ENCODE measurements around the gene ATXN7L2. TPM values are rescaled to one million over a fixed set of nuclear protein-coding genes. Genes with fewer than 3 reads are reported as not detected.
"Not testable (repeated sequence)": the region's sequence is repeated elsewhere in the genome, so short reads cannot be mapped to it uniquely, and the experiment has no call there.

ATXN7L2 gene
- total RNA-seq, 1 donor from 2014 or later: 18.0 TPM

GRCh38 chr1:109466452-109467300 is 17.0 kb upstream of the ATXN7L2 start, which contains the start of gene SYPL2:
TSS of gene SYPL2 (plus strand) at chr1:109466546. CDS start at chr1:109466844, 298 bp downstream.
- intact Hi-C loops (cut with micrococcal nuclease): loop anchor here (5.0 kb wide), 1 partner anchor 39 kb away; the partner anchor contains the start of gene PSMA5
- H3K36me3 Mint-ChIP-seq (ENCODE audit: low read depth): no peaks in the 10 kb centered on the region
- H3K4me1 Mint-ChIP-seq (ENCODE audit: low read depth): no peaks in the 10 kb centered on the region
- H3K4me3 Mint-ChIP-seq: peak within 1 kb of the TSS; percentile 72
- no peak for DNase-seq (ENCODE audit: low spot score)
- H3K27me3 Mint-ChIP-seq (ENCODE audit: insufficient read depth): peaks cover 84% of the 10 kb centered on the region
- H3K9me3 Mint-ChIP-seq: no peaks in the 10 kb centered on the region
- H3K27ac Mint-ChIP-seq: no peak within 1 kb of the TSS

GRCh38 chr1:109467301-109467777 is 16.4 kb upstream of the ATXN7L2 start:
- Mint-ChIP-seq H3K4me1 (ENCODE audit: low read depth) (no peaks in the 10 kb centered on the region), H3K27me3 (ENCODE audit: insufficient read depth) (peaks cover 78% of the 10 kb centered on the region)

GRCh38 chr1:109468061-109468460 is 15.6 kb upstream of the ATXN7L2 start:
- H3K36me3 Mint-ChIP-seq (ENCODE audit: low read depth): no peaks in the 10 kb centered on the region
- intact Hi-C loops (cut with micrococcal nuclease): loop anchor here (5.0 kb wide), 1 partner anchor 41 kb away; the partner anchor contains the start of gene PSMA5

More at GRCh38 chr1:109467301-109467777, 16.4 kb upstream of the ATXN7L2 start:
- Mint-ChIP-seq H3K4me3 (peak overlapping the region; percentile 19), H3K36me3 (ENCODE audit: low read depth) (no peaks in the 10 kb centered on the region), H3K9me3 (no peaks in the 10 kb centered on the region), H3K27ac (no peak overlapping the region)
- no peak for DNase-seq (ENCODE audit: low spot score)
- intact Hi-C loops (cut with micrococcal nuclease): loop anchor here (5.0 kb wide), 1 partner anchor 40 kb away; the partner anchor contains the start of gene PSMA5

DNA sequence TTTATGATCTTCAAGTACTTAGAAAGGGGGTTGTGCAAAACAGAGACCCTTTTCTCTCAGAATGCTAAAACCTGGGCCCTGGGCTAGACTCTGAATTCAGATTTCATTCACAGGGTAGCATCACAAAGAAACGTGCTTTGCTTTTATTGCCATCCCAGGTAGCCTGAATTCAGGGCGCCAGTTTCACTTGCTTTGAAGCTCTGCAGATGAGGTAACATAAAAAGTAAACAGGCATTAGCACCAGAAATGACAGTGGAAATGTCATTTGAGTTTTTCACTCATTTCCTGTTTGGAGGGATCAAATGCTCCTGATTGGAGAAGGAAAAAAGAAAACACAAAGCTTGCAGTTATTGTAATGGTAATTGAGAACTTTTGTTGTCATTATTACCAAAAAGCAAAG is 14.8 kb upstream of the ATXN7L2 start:
- peaks cover 71% of the 10 kb centered on the region for H3K27me3 Mint-ChIP-seq (ENCODE audit: insufficient read depth)
- H3K36me3 Mint-ChIP-seq (ENCODE audit: low read depth): no peaks in the 10 kb centered on the region
- H3K4me3 Mint-ChIP-seq: no peak overlapping the region
- H3K27ac Mint-ChIP-seq: no peak overlapping the region
- H3K9me3 Mint-ChIP-seq: no peaks in the 10 kb centered on the region
- H3K4me1 Mint-ChIP-seq (ENCODE audit: low read depth): no peaks in the 10 kb centered on the region
- no peak for DNase-seq (ENCODE audit: low spot score)
- intact Hi-C loops (cut with micrococcal nuclease): loop anchor here (5.0 kb wide), 1 partner anchor 42 kb away; the partner anchor contains the start of gene PSMA5

More at GRCh38 chr1:109468061-109468460, 15.6 kb upstream of the ATXN7L2 start:
- Mint-ChIP-seq H3K27ac (no peak overlapping the region), H3K4me3 (no peak overlapping the region), H3K9me3 (no peaks in the 10 kb centered on the region), H3K4me1 (ENCODE audit: low read depth) (no peaks in the 10 kb centered on the region), H3K27me3 (ENCODE audit: insufficient read depth) (peaks cover 76% of the 10 kb centered on the region)
- no peak for DNase-seq (ENCODE audit: low spot score)

DNA sequence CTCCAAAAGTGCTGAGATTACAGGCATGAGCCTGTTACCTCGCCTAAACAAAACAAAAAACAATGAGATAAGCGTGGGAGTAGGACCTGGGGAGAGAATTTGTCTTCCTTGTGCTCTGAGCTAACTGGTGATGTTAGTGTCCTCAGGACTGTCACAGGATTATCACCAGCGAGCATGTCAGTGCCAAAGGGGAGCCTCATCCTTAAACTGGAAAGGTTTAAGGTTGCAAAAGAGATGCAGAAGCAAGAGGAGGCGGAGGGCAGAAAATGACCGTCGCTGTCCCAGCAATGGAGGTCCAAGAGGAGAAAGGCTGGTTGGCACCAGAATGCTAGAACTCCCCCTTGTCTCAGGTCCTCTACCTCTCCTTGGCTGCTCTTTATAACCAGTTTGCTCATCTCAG is 13.5 kb upstream of the ATXN7L2 start:
- Mint-ChIP-seq H3K4me3 (no peak overlapping the region), H3K4me1 (ENCODE audit: low read depth) (no peaks in the 10 kb centered on the region), H3K9me3 (no peaks in the 10 kb centered on the region), H3K36me3 (ENCODE audit: low read depth) (no peaks in the 10 kb centered on the region), H3K27ac (no peak overlapping the region), H3K27me3 (ENCODE audit: insufficient read depth) (peaks cover 58% of the 10 kb centered on the region)
- intact Hi-C loops (cut with micrococcal nuclease): no loop called here
- no peak for DNase-seq (ENCODE audit: low spot score)

GRCh38 chr1:109472779-109473178 is 10.9 kb upstream of the ATXN7L2 start:
- Mint-ChIP-seq H3K27me3 (ENCODE audit: insufficient read depth) (peaks cover 46% of the 10 kb centered on the region), H3K4me3 (no peak overlapping the region), H3K4me1 (ENCODE audit: low read depth) (no peaks in the 10 kb centered on the region), H3K9me3 (no peaks in the 10 kb centered on the region), H3K27ac (no peak overlapping the region), H3K36me3 (ENCODE audit: low read depth) (no peaks in the 10 kb centered on the region)
- intact Hi-C loops (cut with micrococcal nuclease): no loop called here
- DNase-seq (ENCODE audit: low spot score): no peak

- DNase-seq (ENCODE audit: low spot score); H3K4me1 Mint-ChIP-seq (ENCODE audit: low read depth); H3K36me3 Mint-ChIP-seq (ENCODE audit: low read depth); intact Hi-C loops (cut with micrococcal nuclease); H3K27ac Mint-ChIP-seq; H3K4me3 Mint-ChIP-seq; H3K9me3 Mint-ChIP-seq: not testable (repeated sequence)
- peaks cover 40% of the 10 kb centered on the region for H3K27me3 Mint-ChIP-seq (ENCODE audit: insufficient read depth)
These were observed 10.2 kb upstream of the ATXN7L2 start for GRCh38 chr1:109473284-109474057.

DNA sequence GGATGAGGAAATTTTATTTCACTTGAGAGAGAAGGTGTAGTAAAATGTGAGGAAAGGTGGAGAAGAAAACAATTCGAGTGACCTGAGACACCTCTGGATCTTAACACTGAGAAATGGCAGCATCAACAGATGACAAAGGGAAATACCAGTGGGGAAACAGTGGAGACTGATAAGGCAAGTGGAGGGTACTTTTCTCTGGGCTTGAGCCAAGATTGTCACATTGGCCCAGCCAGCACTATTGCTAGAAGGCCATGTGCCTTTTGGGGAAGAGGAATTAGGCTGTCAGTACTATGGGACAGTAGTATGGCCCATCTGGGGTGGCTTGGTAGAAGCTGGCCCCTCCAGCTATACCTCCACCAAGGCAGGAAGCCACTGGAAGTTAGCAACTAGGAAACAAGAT is 9.0 kb upstream of the ATXN7L2 start:
- no peak for DNase-seq (ENCODE audit: low spot score)
- H3K36me3 Mint-ChIP-seq (ENCODE audit: low read depth): no peaks in the 10 kb centered on the region
- no peaks in the 10 kb centered on the region for H3K9me3 Mint-ChIP-seq
- intact Hi-C loops (cut with micrococcal nuclease): no loop called here
- peaks cover 32% of the 10 kb centered on the region for H3K27me3 Mint-ChIP-seq (ENCODE audit: insufficient read depth)
- H3K4me3 Mint-ChIP-seq: no peak overlapping the region
- no peak overlapping the region for H3K27ac Mint-ChIP-seq
- peaks cover 6% of the 10 kb centered on the region for H3K4me1 Mint-ChIP-seq (ENCODE audit: low read depth)

DNA sequence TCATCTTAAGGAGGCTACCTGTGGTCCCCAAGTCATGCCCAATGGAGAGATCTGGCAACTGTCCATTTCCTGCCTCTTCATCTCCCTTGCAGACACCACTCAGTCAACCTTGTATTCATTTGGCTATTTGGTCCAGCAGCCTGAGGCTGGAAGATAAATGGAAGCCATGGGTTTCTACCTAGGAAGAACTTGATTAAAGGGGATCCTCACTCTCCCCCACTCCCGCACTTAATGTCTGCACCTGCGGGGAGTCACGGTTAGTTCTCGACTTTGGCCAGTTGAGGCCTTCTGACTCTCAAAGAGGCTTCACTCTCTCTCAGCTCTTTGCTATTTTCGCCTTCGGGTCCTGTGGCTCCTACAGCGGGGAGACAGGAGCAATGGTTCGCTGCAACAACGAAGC is 8.4 kb upstream of the ATXN7L2 start:
- peaks cover 6% of the 10 kb centered on the region for H3K4me1 Mint-ChIP-seq (ENCODE audit: low read depth)
- H3K9me3 Mint-ChIP-seq: no peaks in the 10 kb centered on the region
- intact Hi-C loops (cut with micrococcal nuclease): no loop called here
- no peak for DNase-seq (ENCODE audit: low spot score)
- no peak overlapping the region for H3K27ac Mint-ChIP-seq
- no peak overlapping the region for H3K4me3 Mint-ChIP-seq
- H3K27me3 Mint-ChIP-seq (ENCODE audit: insufficient read depth): peaks cover 27% of the 10 kb centered on the region
- no peaks in the 10 kb centered on the region for H3K36me3 Mint-ChIP-seq (ENCODE audit: low read depth)

DNA sequence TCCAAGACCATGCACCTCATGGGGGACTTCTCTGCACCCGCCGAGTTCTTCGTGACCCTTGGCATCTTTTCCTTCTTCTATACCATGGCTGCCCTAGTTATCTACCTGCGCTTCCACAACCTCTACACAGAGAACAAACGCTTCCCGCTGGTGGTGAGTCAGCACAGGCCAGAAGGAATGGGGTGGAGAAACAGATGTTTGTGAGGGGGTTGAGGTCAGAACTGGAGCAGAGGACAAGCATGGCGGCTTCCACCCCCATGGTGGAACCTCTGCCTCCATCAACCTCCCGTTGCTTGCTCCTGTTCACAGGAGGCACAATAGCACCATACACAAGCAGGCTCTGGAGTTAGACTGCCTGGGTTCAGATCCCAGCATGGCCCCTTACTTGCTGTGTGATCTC is 6.9 kb upstream of the ATXN7L2 start:
- Mint-ChIP-seq H3K27me3 (ENCODE audit: insufficient read depth) (peaks cover 23% of the 10 kb centered on the region), H3K9me3 (no peaks in the 10 kb centered on the region), H3K27ac (no peak overlapping the region), H3K4me3 (no peak overlapping the region), H3K4me1 (ENCODE audit: low read depth) (peaks cover 6% of the 10 kb centered on the region), H3K36me3 (ENCODE audit: low read depth) (no peaks in the 10 kb centered on the region)
- intact Hi-C loops (cut with micrococcal nuclease): no loop called here
- no peak for DNase-seq (ENCODE audit: low spot score)

- Mint-ChIP-seq H3K36me3 (ENCODE audit: low read depth) (no peaks in the 10 kb centered on the region), H3K9me3 (no peaks in the 10 kb centered on the region), H3K4me3 (no peak overlapping the region), H3K4me1 (ENCODE audit: low read depth) (peaks cover 13% of the 10 kb centered on the region), H3K27me3 (ENCODE audit: insufficient read depth) (peaks cover 25% of the 10 kb centered on the region), H3K27ac (no peak overlapping the region)
- DNase-seq (ENCODE audit: low spot score): no peak
- intact Hi-C loops (cut with micrococcal nuclease): no loop called here
These were observed 5.9 kb upstream of the ATXN7L2 start for GRCh38 chr1:109477821-109478220.

- Mint-ChIP-seq H3K4me3 (no peak overlapping the region), H3K36me3 (ENCODE audit: low read depth) (no peaks in the 10 kb centered on the region), H3K9me3 (no peaks in the 10 kb centered on the region), H3K27ac (no peak overlapping the region), H3K4me1 (ENCODE audit: low read depth) (peaks cover 20% of the 10 kb centered on the region), H3K27me3 (ENCODE audit: insufficient read depth) (peaks cover 19% of the 10 kb centered on the region)
- no peak for DNase-seq (ENCODE audit: low spot score)
- intact Hi-C loops (cut with micrococcal nuclease): no loop called here
These were observed 4.9 kb upstream of the ATXN7L2 start for GRCh38 chr1:109478806-109479205.

- no peak for DNase-seq (ENCODE audit: low spot score)
- H3K36me3 Mint-ChIP-seq (ENCODE audit: low read depth): no peaks in the 10 kb centered on the region
- no peak overlapping the region for H3K27ac Mint-ChIP-seq
- no peak overlapping the region for H3K4me3 Mint-ChIP-seq
- H3K4me1 Mint-ChIP-seq (ENCODE audit: low read depth): peaks cover 20% of the 10 kb centered on the region
- H3K27me3 Mint-ChIP-seq (ENCODE audit: insufficient read depth): peaks cover 19% of the 10 kb centered on the region
- no peaks in the 10 kb centered on the region for H3K9me3 Mint-ChIP-seq
- intact Hi-C loops (cut with micrococcal nuclease): no loop called here
These were observed 4.4 kb upstream of the ATXN7L2 start for GRCh38 chr1:109479311-109479710.

Data from activated T-helper 1 cell treated with anti-CD3 and anti-CD28 coated beads, Interleukin-12 subunit alpha, Interleukin-12 subunit beta, Interleukin-2, Interleukin-4 antibody, amounts not matched to agents 30 ng/mL and 10 ng/mL and 1 ng/mL, durations not matched to agents 14 hours and 24 hours and 36 hours (primary cell).